Upper lobe of left lung (tissue), 6 donors: ENCODE results near the gene IPO4. TPM values are rescaled to one million over a fixed set of nuclear protein-coding genes. Genes with fewer than 3 reads are reported as not detected.

Source experiments
- ATAC-seq, 2 donors: fragments of 200-7000 bp; cut with Tn5 transposase; one replicate each; pipeline ENCODE4 v1.9.1; 2022; ENCODE audit warnings: mild to moderate bottlenecking in 2 of 2, moderate library complexity in 2 of 2; ENCODE audit not compliant: low FRiP score in 2 of 2
- DNase-seq, 2 donors: peaks; one replicate each; pipeline ENCODE4 v3.0.0-alpha.2; 2019 to 2020
- H3K27ac ChIP-seq, 4 donors: fragments of 200-600 bp; sonication (generic); one replicate each; pipeline ENCODE4 v1.5.1; 2016 to 2019
- H3K27me3 ChIP-seq, 4 donors: fragments of 200-600 bp; sonication (generic); one replicate each; pipeline ENCODE4 v1.5.1; 2017 to 2019
- H3K36me3 ChIP-seq, 4 donors: fragments of 200-600 bp; sonication (generic); one replicate each; pipeline ENCODE4 v1.5.1; 2016 to 2019
- H3K4me1 ChIP-seq, 4 donors: fragments of 200-600 bp; sonication (generic); one replicate each; pipeline ENCODE4 v1.5.1; 2018 to 2019
- H3K4me3 ChIP-seq, 4 donors: fragments of 200-600 bp; sonication (generic); one replicate each; pipeline ENCODE4 v1.5.1; 2017 to 2019; ENCODE audit warnings: mild to moderate bottlenecking in 2 of 4, moderate library complexity in 1 of 4
- H3K9me3 ChIP-seq, 4 donors: fragments of 200-600 bp; sonication (generic); one replicate each; pipeline ENCODE4 v1.5.1; 2018 to 2019
- EP300 ChIP-seq, 4 donors: sonication (generic); formaldehyde crosslinking; IDR thresholded peaks; one replicate each; pipeline ENCODE4 v1.5.1; 2017; ENCODE audit warnings: antibody characterized with exemption in 4 of 4, control low read depth in 2 of 4
- POLR2A ChIP-seq, 4 donors: fragments of 450-650 bp; IDR thresholded peaks; one replicate each; pipeline ENCODE4 v1.5.1; 2016 to 2017; ENCODE audit warnings: antibody characterized with exemption in 4 of 4, mild to moderate bottlenecking in 2 of 4
- POLR2AphosphoS5 ChIP-seq, 2 donors: sonication (generic); formaldehyde crosslinking; IDR thresholded peaks; one replicate each; pipeline ENCODE4 v1.5.1; 2017; ENCODE audit warnings: antibody characterized with exemption in 2 of 2
- WGBS, 2 donors: methylation state at CpG; one replicate each; pipeline ENCODE4 v1.1.5; 2017 to 2018; 5-methylcytosine and 5-hydroxymethylcytosine counted together
- small RNA-seq, 4 donors: library from RNA; depleted of rRNA; stranded (forward); fragments of <200 nt; gene quantifications; one replicate each; pipeline ENCODE3, GENCODE V24; 2016
- total RNA-seq, 6 donors: library from RNA; depleted of rRNA in 4 of 6; stranded (reverse); fragments of >200 nt in 4 of 6; gene quantifications; one replicate each; pipeline versions ENCODE4 v1.1.0 to v1.2.1, GENCODE V29; 2016 to 2021
- TF ChIP-seq, protein P1 (sequence below), 6 experiments: fragments of 450-650 bp in 4 of 6; fragments of 200-600 bp in 2 of 6; sonication (generic) in 2 of 6; IDR thresholded peaks; one replicate each; pipeline ENCODE4 v1.5.1; 2016 to 2019; ENCODE audit warnings: antibody characterized with exemption in 6 of 6
- donor health status: DM: no; HTN: no; CAD: no; lungs with moderate emphysema.
- donor health status: DM: no; HTN: yes; CAD: no; lungs with severe emphysema.

Gene IPO4
- total RNA-seq, 6 donors from 2014 or later: 20.8 to 50.3 (median 35.2) TPM

DNA sequence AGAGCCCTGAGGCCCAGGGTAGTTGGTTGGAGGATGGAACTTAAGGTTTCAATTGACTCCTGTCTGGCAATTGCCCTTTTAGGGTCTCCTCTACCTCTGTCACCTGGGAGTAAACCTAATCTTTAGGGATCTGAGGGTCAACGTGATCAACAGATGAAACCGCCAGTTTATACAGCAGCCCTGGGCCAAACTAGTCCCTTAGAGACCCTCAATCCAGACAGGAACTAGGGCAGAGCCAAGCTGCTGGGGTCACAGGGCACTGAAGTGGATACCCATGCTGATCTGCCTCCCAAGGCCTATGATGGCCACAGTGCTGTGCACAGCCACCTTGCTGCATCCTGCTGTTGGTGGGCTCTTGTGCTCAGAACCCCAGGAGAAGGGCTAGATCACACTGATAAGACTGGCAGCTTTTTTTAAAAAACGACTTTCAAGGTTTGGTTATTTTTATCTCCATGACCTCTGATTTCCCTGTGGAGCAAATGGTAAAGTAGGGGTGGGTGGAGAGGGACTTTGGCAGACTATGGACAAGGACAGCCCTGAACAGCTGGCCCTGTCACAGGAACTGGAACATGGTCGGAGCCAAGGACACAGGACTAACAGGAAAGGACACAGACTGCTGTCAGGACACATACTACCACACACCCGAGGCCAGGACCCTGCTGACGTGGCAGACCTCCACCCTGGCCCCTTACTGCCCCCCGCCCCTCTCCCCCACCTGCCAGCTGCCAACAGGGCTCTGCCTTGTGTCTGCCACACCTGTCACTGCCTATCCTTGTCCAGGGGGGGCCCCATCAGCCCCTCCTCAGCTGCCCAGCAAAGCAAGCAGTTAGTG is 57.7 kb downstream of the IPO4 start:
- TF ChIP-seq, protein P1, sequence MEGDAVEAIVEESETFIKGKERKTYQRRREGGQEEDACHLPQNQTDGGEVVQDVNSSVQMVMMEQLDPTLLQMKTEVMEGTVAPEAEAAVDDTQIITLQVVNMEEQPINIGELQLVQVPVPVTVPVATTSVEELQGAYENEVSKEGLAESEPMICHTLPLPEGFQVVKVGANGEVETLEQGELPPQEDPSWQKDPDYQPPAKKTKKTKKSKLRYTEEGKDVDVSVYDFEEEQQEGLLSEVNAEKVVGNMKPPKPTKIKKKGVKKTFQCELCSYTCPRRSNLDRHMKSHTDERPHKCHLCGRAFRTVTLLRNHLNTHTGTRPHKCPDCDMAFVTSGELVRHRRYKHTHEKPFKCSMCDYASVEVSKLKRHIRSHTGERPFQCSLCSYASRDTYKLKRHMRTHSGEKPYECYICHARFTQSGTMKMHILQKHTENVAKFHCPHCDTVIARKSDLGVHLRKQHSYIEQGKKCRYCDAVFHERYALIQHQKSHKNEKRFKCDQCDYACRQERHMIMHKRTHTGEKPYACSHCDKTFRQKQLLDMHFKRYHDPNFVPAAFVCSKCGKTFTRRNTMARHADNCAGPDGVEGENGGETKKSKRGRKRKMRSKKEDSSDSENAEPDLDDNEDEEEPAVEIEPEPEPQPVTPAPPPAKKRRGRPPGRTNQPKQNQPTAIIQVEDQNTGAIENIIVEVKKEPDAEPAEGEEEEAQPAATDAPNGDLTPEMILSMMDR (IDR thresholded peaks at IDR 0.05): no peak
- peak in 1 of 2 donors; percentile 45 for TF ChIP-seq POLR2AphosphoS5 (IDR thresholded peaks at IDR 0.05)
- TF ChIP-seq EP300 (IDR thresholded peaks at IDR 0.05): no peak
- WGBS, 2 donors: 53 to 64% methylated on average over 4 to 5 of the region's 7 CpGs
- Histone ChIP-seq H3K36me3 (no peaks in the 10 kb centered on the region), H3K27me3 (no peaks in the 10 kb centered on the region), H3K4me1 (peaks cover 3 to 16% (median 11%) of the 10 kb centered on the region in 4 donors), H3K27ac (peak overlapping the region; percentile 51 to 77 (median 72)), H3K9me3 (no peaks in the 10 kb centered on the region), H3K4me3 (no peak overlapping the region)
- peak in 1 of 2 donors; percentile 50 for ATAC-seq
- DNase-seq: no peak

DNA sequence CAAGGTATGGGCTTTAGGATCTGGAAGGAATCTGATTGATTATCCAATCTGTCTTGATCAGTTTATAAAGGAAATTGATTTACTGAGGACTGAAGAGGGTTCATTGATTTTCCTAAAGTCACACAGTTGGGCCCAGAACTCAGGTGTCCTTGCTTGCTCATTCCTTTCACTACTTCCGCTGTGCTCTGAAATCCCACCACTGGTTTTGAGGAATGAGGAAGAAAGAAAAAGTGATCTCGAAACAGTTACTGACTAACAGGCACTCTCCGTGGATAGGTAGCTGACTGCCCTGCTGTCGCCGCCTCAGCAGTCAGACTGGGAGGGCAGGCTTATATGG is 58.3 kb downstream of the IPO4 start, which contains the start of gene FITM1:
Gene FITM1, plus strand, starts transcription at position 280 of the 337 bp plus-strand sequence. CDS start 905 bp downstream, outside the sequence.
- peak within 1 kb of the TSS; percentile 51 to 77 (median 72) for H3K27ac ChIP-seq
- WGBS, 2 donors: 79 to 95% methylated on average over 5 of the region's 5 CpGs

More for the DNA sequence above, 58.3 kb downstream of the IPO4 start, which contains the start of gene FITM1:
- Histone ChIP-seq H3K4me3 (no peak within 1 kb of the TSS), H3K27me3 (no peaks in the 10 kb centered on the region), H3K4me1 (peaks cover under 1 to 12% (median 9%) of the 10 kb centered on the region in 4 donors), H3K9me3 (no peaks in the 10 kb centered on the region), H3K36me3 (no peaks in the 10 kb centered on the region)
- ATAC-seq (no peak), DNase-seq (no peak)
- no peak for TF ChIP-seq POLR2A (IDR thresholded peaks at IDR 0.05)
- TF ChIP-seq EP300 (IDR thresholded peaks at IDR 0.05): no peak
- TF ChIP-seq POLR2AphosphoS5 (IDR thresholded peaks at IDR 0.05): no peak
- TF ChIP-seq, protein P1 (IDR thresholded peaks at IDR 0.05): no peak

Small RNA genes within 50 kb of the gene (small RNA-seq; reads per million reads assigned to genes)
- 0 reads per million in 4 donors for gene AL136295.4
- gene CHMP4A: 0 reads per million in 4 donors
- gene IPO4: 0 reads per million in 4 donors
- gene IRF9: 0 reads per million in 4 donors
- 0 to 0.13 (median 0) reads per million in 4 donors for gene MDP1
- gene RNA5SP383: 0.11 to 0.86 (median 0.28) reads per million in 4 donors

Other genes with a start within 250 kb of the IPO4 start
- 10 to 100 TPM; 30.3 to 57.9 (median 33.8) TPM for gene DHRS4, start 235.0 kb downstream of the IPO4 start, total RNA-seq
- gene DHRS4L2, start 199.9 kb downstream of the IPO4 start, total RNA-seq: 10 to 100 TPM; 13.2 to 27.4 (median 18.2) TPM
- 10 to 100 TPM in 1 of 6 donors, 1 to 10 TPM in 3, under 1 TPM in 2; 0.39 to 15.7 (median 1.2) TPM for gene CARMIL3, start 136.8 kb downstream of the IPO4 start, total RNA-seq
- not detected for gene CPNE6, start 117.3 kb downstream of the IPO4 start, total RNA-seq
- gene PCK2, start 94.5 kb downstream of the IPO4 start, total RNA-seq: 10 to 100 TPM; 27.2 to 70.3 (median 34.9) TPM
- 100 to 1,000 TPM in 2 of 6 donors, 10 to 100 TPM in 4; 68.4 to 138 (median 95.0) TPM for gene DCAF11, start 74.0 kb downstream of the IPO4 start, total RNA-seq
- gene NRL, start 73.9 kb downstream of the IPO4 start, total RNA-seq: 1 to 10 TPM; 2.6 to 9.8 (median 4.4) TPM
- gene FITM1, start 58.2 kb downstream of the IPO4 start, total RNA-seq: under 1 TPM in 4 of 6 donors, not detected in 2; 0.63 to 0.89 (median 0.82) TPM
- gene PSME1, start 52.6 kb downstream of the IPO4 start, total RNA-seq: 100 to 1,000 TPM in 5 of 6 donors, 10 to 100 TPM in 1; 56.6 to 206 (median 142) TPM
- gene EMC9, start 47.2 kb downstream of the IPO4 start, total RNA-seq: 10 to 100 TPM in 5 of 6 donors, 1 to 10 TPM in 1; 8.6 to 13.8 (median 12.0) TPM
- gene PSME2, start 42.2 kb downstream of the IPO4 start, total RNA-seq: 100 to 1,000 TPM in 3 of 6 donors, 10 to 100 TPM in 3; 58.5 to 144 (median 84.4) TPM
- 100 to 1,000 TPM in 2 of 6 donors, 10 to 100 TPM in 4; 52.1 to 173 (median 63.9) TPM for gene RNF31, start 41.3 kb downstream of the IPO4 start, total RNA-seq
- gene IRF9, start 27.6 kb downstream of the IPO4 start, total RNA-seq: 100 to 1,000 TPM in 3 of 6 donors, 10 to 100 TPM in 3; 78.2 to 192 (median 107) TPM
- 10 to 100 TPM; 16.0 to 76.5 (median 29.4) TPM for gene REC8, start 16.7 kb downstream of the IPO4 start, total RNA-seq
- 10 to 100 TPM; 15.7 to 75.4 (median 53.8) TPM for gene TM9SF1, start 6.6 kb upstream of the IPO4 start, total RNA-seq
- gene TSSK4, start 16.9 kb upstream of the IPO4 start, total RNA-seq: 1 to 10 TPM in 1 of 6 donors, not detected in 5; 1.3 TPM
- gene CHMP4A, start 24.7 kb upstream of the IPO4 start, total RNA-seq: 100 to 1,000 TPM in 1 of 6 donors, 10 to 100 TPM in 5; 39.9 to 112 (median 61.5) TPM
- 10 to 100 TPM in 4 of 6 donors, 1 to 10 TPM in 2; 8.1 to 21.1 (median 12.7) TPM for gene MDP1, start 27.2 kb upstream of the IPO4 start, total RNA-seq
- gene NEDD8, start 43.6 kb upstream of the IPO4 start, total RNA-seq: 100 to 1,000 TPM in 4 of 6 donors, 10 to 100 TPM in 2; 39.8 to 144 (median 121) TPM
- 10 to 100 TPM; 26.2 to 76.9 (median 47.2) TPM for gene GMPR2, start 44.1 kb upstream of the IPO4 start, total RNA-seq
- 100 to 1,000 TPM in 1 of 6 donors, 10 to 100 TPM in 5; 46.1 to 109 (median 86.4) TPM for gene TINF2, start 53.8 kb upstream of the IPO4 start, total RNA-seq
- gene TGM1, start 74.4 kb upstream of the IPO4 start, total RNA-seq: 10 to 100 TPM in 4 of 6 donors, 1 to 10 TPM in 2; 9.1 to 29.2 (median 11.1) TPM
- gene RABGGTA, start 82.8 kb upstream of the IPO4 start, total RNA-seq: 100 to 1,000 TPM in 1 of 6 donors, 10 to 100 TPM in 5; 22.7 to 125 (median 58.9) TPM
- gene DHRS1, start 111.0 kb upstream of the IPO4 start, total RNA-seq: 10 to 100 TPM; 23.0 to 60.3 (median 32.8) TPM
- gene NOP9, start 111.0 kb upstream of the IPO4 start, total RNA-seq: 10 to 100 TPM; 13.3 to 31.4 (median 22.6) TPM
- 10 to 100 TPM in 5 of 6 donors, 1 to 10 TPM in 1; 9.4 to 14.8 (median 12.8) TPM for gene CIDEB, start 119.2 kb upstream of the IPO4 start, total RNA-seq
- gene LTB4R2, start 121.3 kb upstream of the IPO4 start, total RNA-seq: 10 to 100 TPM in 4 of 6 donors, 1 to 10 TPM in 2; 6.2 to 49.2 (median 10.9) TPM
- 10 to 100 TPM; 11.1 to 71.2 (median 17.7) TPM for gene LTB4R, start 122.7 kb upstream of the IPO4 start, total RNA-seq
- gene ADCY4, start 146.3 kb upstream of the IPO4 start, total RNA-seq: 100 to 1,000 TPM in 2 of 6 donors, 10 to 100 TPM in 4; 22.4 to 159 (median 43.7) TPM
- gene RIPK3, start 151.2 kb upstream of the IPO4 start, total RNA-seq: 10 to 100 TPM; 16.1 to 92.2 (median 29.1) TPM
- gene NFATC4, start 179.4 kb upstream of the IPO4 start, total RNA-seq: 10 to 100 TPM in 5 of 6 donors, 1 to 10 TPM in 1; 8.5 to 98.5 (median 42.1) TPM
- gene NYNRIN, start 210.2 kb upstream of the IPO4 start, total RNA-seq: 10 to 100 TPM in 5 of 6 donors, 1 to 10 TPM in 1; 5.5 to 18.7 (median 14.4) TPM
- gene CBLN3, start 240.9 kb upstream of the IPO4 start, total RNA-seq: 1 to 10 TPM; 1.1 to 4.2 (median 3.1) TPM
- gene KHNYN, start 241.1 kb upstream of the IPO4 start, total RNA-seq: 100 to 1,000 TPM in 1 of 6 donors, 10 to 100 TPM in 5; 43.9 to 136 (median 66.4) TPM